Ammon's horn (tissue), 1 donor: ENCODE results near the gene OBSL1.

Experiments
- DNase-seq: peaks from one replicate; pipeline ENCODE4 v3.0.0-alpha.2; 2016; ENCODE audit warnings: low spot score

Gene OBSL1

DNA sequence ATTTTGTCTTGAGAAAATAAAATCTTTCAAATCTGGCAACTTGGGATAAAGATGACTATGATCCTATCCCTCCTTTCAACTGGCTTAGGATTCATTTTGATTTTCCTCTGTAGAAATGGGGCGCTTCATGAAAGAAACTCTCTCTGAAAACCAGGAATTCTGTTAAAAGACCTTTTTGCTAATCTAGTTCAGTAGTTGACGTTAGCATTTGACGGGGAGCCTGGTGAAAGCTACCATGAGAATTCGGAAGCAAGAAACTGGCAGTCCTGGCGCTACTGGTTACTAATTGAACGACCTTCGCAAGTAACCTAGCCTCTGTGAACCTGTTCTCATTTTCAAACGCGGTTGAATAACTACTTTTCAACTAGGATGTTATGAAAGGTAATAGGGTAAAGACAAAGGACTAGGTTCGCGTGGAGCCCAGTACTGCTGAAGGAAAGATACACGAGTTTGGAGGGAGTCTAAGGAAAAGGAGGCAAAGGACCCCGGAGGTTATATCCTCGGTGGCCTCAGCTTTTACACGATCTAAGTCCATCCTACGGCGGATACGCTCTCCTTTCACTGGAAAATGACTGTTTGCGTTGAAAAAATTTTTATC, 25.7 kb upstream of the OBSL1 start:
- peak; percentile 29 for DNase-seq

DNA sequence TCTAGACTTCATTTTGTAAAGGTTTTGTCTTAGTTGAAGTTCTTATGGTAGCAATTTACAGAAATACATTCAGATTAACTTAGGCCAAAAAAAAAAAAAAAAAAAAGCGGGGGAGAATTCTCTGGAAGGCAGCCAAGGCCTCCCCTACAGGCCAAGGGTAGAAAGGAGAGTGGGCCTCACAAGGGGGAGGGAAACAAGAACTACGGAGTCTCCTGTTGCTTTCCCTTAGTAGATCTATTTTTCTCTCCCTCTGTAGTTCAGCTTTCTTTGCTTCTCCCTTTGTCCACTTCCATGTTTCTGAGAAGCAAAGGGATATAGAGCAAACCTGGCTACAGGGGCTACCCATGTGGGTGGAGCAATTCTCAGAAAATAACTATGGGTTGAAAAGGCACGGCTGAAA, 23.9 kb upstream of the OBSL1 start:
- no peak for DNase-seq

DNA sequence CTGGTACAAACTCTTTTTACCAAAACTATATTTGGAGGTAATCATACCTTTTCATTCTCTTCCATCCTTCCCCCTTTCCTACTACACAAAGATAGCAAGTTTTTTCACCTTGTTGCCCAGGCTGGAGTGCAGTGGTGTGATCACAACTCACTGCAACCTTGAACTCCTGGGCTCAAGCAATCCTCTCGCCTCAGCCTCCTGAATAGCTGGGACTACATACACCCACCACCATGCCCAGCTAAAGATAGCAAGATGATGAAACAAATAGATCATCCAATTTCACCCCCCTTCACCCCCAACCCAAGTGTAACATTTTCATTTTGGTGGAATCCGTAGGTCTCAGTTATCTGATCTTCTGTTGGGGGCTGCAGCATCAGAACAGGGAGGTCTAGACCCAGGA, 21.8 kb upstream of the OBSL1 start:
- no peak for DNase-seq

DNA sequence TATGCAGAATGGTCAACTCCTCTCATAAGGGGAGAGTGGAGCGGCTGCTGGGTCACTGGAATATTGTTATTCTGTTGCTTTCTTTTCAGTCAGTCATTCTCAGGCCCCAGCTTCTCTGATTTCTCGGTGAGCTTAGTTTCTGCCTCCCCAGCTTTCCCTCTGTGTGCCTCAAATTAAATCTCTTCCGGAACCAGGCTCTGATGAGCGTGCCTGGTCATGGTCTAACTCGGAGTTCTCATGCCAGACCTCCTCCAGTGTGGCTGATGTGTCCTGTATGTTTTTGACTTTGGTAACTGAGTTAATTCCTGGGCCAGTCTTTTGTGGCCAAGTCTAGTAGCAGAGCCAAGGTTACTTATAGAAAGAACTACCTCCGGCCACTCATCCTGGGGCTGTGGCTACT, 21.4 kb upstream of the OBSL1 start:
- no peak for DNase-seq

DNA sequence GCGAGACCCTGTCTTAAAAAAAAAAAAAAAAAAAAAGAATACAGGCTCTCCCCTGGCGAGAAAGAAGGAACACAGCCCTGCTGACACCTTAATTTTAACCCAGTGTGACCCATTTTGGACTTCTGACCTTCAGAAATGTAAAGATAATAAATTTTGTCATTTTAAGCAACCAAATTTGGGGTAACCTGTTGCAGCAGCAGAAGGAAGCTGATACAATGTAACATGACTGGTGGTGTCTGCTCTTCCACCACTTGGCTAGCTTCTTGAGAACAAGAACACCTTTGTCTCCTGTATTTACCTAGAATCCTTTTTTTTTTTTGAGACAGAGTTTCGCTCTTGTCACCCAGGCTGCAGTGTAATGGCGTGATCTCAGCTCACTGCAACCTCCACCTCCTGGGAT, 19.8 kb upstream of the OBSL1 start:
- DNase-seq: no peak

DNA sequence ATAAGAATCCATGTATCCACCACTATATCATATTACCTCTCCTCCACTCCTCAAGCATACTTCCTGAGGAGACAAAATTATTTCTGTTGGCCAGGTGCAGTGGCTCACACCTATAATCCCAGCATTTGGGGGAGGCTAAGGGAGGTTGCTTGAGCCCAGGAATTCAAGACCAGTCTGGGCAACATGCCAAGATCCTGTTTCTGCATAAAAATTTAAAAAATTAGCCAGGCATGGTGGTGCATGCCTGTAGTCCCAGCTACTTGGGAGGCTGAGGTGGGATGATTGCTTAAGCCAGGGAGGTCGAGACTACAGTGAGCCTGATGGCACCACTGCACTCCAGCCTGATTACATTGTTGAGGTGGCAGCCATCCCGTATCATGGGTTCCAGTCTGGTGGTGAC, 10.0 kb upstream of the OBSL1 start:
- no peak for DNase-seq

DNA sequence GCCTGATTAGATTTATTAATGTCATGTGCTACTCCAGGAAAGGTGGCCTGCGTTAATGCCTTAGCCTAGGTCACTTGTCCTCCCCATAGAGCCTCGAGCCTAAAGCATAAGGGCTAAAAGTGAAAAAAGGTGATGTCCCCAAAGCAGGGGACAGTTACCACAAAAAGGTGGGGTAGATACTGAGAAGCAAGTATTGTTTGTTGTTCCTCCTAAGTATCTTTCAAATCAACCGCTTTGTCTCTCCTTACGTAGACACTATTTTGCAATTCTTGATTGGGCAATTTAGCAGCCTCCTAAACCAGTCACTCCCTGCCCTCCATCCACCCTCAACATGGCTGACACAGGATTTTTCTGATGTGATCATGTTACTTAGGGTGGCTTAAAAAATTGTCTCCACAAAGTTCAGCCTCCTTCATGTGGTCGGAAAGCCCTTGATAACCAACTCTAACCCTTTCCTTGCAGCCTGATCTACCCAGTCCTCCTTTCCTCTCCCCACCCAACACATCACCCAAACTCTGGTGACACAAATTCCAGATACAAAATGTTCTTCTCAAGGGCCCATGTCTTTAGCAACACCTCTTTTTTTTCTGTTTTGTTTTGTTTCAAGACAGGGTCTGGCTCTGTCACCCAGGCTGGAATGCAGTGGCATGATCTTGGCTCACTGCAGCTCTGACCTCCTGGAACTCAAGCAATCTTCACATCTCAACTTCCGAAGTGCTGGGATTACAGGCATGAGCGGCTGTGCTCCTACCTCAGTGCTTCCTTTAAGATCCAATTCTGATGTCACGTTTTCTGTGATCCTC, 7.7 kb upstream of the OBSL1 start:
- DNase-seq: no peak

DNA sequence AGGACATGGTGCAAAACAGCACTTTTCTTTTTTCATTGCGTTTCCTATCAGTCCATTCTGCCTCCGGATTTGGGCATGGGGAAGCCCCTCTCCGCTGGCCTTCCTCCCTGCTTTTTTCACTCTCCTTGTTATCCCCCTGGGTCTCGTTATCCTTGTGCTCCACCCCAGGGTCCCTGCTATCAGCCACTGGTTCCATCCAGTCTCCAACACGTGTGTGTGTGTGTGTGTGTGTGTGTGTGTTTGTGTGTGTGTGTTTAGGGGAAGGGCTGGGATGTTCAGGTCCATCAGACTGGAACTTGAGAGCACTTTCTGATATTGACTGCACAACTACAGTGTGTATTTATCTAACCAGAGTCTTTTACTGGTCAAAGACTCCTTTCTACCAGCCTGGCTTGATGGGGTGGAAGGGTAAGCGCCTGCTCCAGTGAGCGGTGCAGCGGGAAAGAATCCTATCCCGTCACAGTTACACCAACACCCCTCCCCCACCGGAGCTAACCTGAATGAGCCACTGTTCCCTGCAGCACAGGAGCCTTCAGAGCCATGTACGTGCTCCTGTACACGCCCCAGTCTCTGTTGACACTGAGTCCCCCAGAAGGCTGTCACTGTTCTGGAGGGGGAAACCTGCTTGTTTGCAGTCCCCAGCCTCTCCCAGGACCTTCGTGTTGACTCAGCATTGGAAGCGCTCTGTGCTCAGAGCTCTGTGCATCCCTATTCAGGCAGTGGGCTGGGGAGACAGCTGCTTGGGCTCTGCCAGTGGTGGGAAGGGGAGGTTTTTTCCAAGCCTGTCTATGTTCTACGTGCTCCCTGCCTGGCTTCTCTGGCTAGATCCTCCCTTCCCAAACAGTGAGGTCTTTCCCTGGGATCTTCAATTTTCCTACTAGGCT, 5.4 kb upstream of the OBSL1 start:
- DNase-seq: no peak

DNA sequence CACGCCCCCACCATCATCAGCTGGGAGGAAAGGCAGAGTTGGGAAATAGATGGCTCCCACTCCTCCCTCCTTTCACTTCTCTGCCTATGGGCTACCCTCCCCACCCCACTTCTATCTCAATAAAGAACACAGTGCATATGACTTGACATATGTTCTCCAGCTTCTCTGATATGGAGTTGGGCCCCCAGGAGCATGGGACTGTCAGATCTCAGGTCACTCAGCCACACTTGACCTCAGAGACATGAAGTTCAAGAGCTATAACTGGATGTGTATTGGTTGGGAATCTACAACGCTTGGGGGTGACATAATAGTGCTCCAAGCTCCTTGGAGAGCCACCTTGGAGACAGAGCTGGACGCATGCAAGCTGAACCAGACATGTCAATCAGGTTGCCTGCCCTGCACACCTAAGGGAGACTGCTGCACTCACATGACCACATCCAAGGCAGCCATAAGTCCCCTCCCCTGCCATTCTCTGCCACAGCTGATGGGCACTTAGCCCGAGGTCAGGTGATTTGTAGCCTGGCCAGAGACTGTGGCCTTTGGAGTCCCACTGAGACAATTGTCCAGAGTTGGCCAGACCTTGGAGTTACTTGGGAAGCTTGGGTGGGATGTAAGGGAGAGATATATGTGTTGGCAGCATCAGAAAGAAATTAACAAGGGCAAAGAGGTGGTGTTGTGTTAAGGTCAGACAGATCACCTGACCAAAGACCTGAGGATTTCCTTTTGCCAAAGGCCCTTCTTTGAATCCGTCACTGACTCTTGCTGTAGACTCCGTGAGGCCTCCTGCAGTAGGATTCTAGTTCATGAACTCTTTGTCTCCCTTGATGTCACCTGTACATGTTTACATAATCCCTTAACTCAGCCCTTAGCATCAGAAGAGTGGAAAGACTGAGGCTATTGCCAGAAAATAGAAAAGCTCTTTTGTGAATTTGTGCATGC, 4.5 kb upstream of the OBSL1 start:
- DNase-seq: no peak

DNA sequence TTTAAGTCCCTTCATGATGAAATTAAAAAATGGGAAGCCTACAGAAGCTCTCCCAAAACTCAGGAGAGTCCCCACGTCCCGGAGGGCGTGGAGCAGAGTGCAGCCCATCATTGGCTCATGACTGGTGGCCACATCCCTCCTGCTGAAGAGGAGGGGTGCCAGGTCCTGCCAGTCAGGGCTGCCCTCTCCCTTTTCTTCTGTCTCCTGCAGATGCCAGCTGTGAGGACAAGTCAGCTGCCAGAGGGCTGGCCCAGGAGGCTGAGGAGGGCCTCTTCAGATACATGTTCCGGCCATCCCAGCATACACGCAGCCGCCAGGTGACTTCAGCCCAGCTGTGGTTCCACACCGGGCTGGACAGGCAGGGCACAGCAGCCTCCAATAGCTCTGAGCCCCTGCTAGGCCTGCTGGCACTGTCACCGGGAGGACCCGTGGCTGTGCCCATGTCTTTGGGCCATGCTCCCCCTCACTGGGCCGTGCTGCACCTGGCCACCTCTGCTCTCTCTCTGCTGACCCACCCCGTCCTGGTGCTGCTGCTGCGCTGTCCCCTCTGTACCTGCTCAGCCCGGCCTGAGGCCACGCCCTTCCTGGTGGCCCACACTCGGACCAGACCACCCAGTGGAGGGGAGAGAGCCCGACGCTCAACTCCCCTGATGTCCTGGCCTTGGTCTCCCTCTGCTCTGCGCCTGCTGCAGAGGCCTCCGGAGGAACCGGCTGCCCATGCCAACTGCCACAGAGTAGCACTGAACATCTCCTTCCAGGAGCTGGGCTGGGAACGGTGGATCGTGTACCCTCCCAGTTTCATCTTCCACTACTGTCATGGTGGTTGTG, 3.4 kb upstream of the OBSL1 start:
- no peak for DNase-seq

DNA sequence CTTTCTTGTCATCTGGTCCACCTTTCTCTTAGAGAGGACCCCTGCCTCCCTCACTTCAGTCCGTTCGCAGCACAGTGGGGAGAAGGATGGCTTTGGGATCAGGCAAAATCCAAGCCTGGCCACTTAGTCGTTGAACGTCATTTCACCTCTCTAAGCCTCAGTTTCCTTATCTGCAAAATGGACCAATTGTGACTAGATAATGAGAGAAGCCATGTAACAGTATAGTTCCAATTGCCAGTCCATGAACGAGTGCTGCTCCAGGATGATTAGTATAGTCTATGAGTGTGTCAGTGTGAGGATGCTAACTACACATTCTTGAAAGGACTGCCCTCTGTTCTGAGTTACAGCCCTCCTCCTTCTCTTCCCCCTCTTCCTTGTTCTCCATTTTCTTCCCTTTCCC, 1.8 kb upstream of the OBSL1 start:
- DNase-seq: no peak

DNA sequence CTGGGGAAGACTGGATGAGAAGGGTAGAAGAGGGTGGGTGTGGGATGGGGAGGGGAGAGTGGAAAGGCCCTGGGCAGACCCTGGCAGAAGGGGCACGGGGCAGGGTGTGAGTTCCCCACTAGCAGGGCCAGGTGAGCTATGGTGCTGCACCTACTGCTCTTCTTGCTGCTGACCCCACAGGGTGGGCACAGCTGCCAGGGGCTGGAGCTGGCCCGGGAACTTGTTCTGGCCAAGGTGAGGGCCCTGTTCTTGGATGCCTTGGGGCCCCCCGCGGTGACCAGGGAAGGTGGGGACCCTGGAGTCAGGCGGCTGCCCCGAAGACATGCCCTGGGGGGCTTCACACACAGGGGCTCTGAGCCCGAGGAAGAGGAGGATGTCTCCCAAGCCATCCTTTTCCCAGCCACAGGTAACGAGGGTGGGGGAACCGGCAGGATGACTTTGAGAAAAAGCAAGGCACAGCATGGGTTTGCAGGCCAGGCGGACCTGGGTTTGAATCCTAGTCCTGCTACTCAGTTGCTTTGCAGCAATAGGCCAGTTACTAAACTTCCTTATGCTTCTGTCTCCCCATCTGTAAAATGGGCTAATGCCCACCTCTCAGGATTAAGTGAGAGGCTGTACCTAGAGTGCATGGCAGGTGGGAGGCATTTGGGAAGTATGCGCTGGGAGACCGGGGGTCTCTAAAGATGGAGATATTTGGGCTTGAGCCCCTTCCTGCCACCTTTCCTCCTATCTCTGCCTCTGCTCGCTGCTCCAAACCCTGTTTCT, 1.1 kb upstream of the OBSL1 start, which contains the start of gene INHA:
TSS of gene INHA (plus strand) at position 74 of the 765 bp plus-strand sequence. CDS start at position 139, 65 bp downstream.
- no peak for DNase-seq

DNA sequence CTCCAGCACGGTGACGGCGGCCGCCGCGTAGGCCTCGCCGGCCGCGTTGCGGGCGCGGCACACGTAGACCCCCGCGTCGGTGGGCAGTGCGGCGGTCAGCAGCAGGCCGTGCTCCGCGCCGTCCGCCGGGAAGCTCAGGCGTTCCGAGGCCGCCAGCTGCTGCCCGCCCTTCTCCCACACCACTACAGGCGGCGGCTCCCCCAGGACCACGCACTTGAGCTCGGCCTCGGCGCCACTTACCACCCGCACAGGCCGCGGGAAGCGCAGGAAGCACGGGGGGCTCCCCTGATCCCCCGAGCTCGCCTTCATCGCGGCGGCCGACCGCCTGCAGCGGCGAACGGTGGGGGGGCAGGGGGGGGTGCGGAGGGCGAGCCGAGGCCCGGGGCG, 422 bp downstream of the OBSL1 start:
- no peak for DNase-seq

DNA sequence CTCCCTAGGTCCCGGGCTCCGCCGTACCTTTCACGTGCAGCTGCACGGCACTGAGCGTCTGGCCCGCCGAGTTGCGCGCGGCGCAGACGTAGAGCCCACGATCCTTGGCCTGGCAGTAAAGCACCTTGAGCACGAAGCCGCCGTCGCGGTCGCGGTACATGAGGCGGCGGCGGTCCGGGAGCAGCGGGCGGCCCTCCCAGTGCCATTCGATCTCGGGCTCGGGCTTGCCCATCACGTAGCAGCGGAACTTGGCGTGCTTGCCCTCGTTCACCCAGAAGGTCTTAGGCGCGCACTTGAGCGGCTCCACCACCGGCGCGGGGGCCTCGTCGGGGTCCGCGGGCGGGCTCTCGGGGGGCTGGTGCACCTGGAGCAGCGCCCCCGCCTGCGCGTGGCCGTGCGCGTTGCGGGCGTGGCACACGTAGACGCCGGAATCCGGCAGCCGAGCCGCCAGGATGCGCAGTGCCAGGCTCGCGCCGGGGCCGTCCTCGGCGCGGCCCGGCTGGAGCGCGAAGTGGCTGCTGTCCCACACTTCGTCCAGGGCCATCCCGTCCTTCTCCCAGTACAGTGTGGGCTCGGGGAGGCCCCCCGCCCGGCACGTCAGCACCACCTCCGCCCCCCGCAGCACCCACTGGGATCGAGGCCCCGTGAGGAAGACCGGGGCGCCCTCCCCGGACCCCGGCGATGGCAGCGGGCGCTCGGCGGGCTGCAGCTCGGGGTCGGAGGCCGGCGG, 980 bp downstream of the OBSL1 start:
- DNase-seq: no peak

DNA sequence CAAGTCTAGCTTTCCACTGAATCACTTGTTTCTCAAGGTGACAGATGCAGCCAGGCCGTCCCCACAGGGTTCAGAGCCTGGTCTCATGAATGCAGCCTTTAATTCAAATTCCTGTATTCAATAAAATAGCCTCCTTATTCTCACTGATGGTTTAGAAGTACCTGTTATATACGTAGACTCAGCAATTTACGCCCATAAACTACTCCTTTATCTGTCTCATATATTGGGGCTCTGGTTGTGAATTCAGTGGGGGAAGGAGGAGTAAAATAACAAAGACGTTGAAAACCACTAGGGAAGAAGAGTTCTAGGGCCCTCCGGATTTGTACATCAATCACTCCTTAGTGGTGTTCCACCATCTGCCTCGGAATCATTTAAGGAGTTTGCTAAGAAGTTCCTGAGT, 1.7 kb downstream of the OBSL1 start:
- DNase-seq: no peak

DNA sequence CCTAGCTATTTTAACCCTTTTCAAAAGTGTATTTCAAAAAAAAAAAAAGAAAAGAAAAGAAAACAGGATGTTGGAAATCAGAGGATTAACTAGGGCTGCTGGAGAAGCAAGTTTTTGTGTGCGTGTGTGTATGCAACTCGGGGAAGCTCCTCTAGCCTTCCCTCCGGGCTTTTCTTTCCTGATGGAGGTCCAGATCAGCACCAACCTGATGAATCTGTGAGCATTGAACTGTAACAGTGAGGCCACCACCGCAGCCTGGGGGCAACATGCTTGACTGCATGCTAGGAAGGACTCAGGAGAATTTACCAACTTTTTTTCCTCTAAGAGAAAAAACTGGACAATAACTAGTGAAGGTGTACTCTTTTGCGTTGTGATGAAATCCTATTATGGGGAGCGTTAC, 2.3 kb downstream of the OBSL1 start:
- no peak for DNase-seq

DNA sequence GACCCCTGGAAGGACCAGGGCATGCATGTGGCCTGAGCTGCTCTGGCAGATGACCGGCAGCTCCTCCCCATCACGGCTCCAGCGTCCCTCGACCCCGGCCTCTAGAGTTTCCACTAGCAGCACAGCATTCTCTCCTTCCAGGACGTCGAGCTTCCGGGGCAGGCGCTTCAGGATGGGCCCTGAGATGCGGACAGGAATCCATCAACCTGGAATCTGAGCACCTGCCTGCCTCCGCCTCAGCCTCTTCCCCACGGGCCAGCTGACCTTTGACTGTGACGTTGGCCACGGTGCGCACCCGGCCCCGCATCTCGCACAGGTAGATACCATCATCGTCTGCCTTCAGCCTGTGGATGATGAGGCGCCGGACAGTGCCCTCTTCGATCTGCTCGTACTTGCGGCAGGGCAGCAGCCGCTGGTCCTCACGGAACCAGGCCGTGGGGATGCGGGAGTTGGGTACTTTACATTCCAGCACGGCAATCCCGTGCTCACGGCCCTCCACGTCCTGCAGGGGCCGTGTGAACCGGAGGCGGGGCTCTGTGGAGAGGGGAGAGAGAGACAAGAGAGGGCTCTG, 3.5 kb downstream of the OBSL1 start:
- DNase-seq: no peak

DNA sequence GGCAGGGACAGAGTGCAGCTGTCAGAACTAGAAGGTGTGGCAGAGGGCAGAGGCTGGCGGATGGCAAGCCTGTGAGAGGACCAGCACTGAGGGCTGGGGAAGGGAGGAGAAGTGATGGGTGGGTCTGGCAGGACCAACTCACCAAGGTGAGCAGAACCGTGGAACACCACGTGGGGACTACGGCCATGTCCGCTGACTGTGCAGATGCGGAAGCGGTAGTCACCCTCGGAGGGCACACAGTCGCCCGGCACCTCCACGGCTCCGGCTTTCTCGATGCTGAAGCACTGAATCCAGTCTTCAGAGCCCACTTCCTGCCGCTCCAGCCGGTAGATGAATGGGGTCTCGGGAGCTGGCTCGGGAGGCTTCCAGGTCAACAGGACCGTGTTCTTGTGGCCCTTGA, 4.2 kb downstream of the OBSL1 start:
- DNase-seq: no peak

DNA sequence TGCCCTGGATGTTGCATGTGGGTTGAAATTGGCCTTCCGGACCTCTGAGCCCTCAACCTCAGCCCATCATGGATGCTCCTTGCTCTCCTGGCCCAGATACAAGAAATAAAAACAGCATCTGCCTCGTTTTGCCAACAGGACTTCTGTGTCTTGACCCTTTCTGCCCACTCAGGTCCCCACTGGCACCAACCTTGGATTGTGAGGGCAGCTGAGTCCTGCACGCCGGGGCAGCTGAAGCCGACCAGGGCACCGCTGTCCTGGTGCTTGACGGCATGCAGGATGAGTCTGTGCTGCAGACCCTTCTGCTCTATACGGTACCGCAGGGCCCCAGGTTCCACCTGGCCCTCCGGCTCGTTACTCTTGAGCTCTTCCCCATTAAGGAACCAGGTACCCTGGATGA, 4.7 kb downstream of the OBSL1 start:
- no peak for DNase-seq
